ENCODE results near the gene DPP9.

DPP9 gene

DNA sequence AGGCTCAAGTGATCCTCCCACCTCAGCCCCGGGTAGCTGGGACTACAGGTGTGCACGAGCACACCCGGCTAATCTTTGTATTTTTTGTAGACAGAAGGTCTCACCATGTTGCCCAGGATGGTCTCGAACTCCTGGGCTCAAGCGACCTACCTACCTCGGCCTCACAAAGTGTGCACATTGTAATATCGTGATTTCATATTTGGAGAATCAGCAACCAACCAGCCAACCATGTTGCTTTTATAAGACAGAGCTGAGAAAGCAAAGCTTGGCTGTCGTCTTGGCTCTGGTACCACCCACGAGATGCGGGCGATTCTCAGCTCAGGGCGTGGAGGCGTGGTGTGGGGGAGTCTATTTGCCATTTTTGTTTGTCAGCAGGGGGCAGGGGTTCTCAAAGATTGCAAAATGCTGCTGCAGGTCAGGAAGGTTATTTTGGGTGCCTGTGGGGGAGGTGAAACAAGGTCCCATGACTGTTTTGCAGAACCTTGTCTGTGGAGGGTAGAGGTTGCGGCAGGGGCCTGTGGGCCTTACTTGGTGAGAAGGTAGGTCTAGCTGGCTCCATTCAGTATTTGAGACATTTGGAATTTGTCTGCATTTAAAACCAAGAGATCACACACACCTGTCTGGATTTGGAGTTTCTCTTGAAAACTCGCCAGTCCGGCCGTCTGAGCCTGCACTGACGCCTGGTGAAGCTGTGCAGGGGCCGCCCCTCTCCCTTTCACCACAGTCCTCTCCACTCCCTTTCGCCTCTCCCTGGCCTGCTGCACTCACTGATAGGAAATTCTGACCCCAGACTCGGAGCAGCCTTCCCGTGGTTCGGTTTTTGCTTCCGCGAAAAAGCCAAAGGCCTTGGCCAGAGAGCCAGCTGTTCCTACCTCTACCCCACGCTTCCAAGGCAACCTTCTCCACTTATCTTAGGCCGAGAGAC lies 68.9 kb downstream of the DPP9 start:
- TF ChIP-seq, protein P1, sequence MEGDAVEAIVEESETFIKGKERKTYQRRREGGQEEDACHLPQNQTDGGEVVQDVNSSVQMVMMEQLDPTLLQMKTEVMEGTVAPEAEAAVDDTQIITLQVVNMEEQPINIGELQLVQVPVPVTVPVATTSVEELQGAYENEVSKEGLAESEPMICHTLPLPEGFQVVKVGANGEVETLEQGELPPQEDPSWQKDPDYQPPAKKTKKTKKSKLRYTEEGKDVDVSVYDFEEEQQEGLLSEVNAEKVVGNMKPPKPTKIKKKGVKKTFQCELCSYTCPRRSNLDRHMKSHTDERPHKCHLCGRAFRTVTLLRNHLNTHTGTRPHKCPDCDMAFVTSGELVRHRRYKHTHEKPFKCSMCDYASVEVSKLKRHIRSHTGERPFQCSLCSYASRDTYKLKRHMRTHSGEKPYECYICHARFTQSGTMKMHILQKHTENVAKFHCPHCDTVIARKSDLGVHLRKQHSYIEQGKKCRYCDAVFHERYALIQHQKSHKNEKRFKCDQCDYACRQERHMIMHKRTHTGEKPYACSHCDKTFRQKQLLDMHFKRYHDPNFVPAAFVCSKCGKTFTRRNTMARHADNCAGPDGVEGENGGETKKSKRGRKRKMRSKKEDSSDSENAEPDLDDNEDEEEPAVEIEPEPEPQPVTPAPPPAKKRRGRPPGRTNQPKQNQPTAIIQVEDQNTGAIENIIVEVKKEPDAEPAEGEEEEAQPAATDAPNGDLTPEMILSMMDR (IDR thresholded peaks at IDR 0.05), result no peak

DNA sequence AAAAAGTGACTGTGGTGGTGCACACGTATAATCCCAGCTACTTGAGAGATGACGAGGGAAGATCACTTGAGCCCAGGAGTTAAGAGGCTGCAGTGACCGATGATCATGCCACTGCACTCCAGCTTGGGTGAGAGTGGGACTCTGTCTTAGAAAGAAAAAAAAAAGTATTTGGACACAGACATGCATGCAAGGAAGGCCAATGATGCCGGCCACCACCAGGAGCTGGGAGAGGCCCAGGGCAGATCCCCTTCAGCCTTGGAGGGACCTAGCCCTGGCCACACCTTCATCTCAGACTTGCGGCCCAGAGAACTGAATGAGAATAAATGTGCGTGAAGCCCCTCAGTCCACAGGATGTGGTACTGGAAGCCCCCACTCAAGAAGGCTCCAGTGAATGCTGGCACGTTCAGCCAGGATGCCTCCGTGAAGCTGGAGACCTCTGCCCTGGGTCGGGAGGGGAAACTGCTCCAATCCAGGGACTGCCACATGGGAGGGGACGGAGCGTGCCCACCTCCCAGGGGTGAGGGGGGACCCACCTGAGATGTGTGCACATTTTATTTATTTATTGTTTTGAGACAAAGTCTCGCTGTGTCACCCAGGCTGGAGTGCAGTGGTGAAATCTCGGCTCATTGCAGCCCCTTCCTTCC lies 69.7 kb downstream of the DPP9 start:
- TF ChIP-seq, protein P1 (IDR thresholded peaks at IDR 0.05), result no peak

DNA sequence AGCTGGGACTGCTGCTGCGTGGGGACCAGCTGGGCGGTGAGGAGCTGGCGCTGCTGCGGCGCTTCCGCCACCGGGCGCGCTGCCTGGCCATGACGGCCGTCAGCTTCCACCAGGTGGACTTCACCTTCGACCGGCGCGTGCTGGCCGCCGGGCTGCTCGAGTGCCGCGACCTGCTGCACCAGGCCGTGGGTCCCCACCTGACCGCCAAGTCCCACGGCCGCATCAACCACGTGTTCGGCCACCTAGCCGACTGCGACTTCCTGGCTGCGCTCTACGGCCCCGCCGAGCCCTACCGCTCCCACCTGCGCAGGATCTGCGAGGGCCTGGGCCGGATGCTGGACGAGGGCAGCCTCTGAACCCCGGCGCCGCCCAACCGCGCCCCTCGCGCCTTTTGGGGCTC lies 71.6 kb downstream of the DPP9 start:
- TF ChIP-seq, protein P1 (IDR thresholded peaks at IDR 0.05), result no peak

DNA sequence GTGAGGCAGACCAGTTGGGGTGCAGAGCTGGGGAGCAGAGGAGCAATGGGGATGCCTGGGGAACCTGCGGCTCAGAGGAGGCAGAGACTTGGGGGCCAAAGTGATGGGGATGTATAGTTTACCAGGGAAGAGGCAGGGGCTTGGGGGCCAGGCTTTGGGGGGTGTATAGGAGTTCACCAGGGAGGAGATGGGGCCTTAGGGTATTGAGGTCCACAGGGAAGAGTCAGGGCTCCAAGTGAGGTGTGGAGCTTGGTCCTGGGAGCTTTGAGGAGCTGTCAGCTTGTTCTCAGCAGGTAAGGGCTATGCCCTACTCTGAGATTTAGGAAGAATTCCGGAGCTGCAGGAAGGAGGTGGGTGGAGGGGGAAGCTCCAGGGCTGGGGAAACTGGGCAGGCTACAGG lies 73.5 kb downstream of the DPP9 start:
- TF ChIP-seq, protein P1 (IDR thresholded peaks at IDR 0.05), result no peak

DNA sequence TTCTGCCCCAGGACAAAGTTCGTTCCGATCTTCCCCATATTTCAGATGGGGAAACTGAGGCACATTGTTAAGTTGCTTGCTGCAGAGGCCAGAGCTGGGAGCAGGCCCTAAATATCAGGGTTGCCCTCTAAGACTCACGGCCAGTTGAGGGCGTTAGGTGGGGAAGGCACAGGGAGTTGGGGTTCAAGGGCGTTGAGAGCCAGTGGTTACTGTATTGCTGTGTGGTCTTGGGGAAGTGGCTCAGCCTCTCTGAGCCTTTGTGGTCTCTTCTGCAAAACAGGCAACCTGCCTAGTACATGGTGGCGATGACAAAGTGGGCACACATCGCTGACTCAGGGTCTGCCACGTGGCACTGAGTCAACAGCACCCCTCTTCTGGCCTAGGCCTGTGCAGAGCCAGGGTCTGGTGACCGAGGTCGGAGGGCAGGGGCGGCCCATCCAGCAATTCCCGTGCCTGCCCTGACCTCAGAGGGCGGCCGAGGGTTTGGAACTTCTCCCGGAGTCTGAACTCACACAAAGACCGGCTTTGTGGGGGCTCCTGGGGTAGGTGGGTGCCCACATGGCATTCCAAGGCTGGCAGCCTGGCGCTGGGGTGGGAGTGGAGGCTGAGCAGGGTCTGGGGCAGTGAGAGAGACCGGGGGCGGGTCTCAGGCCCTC lies 74.1 kb downstream of the DPP9 start:
- TF ChIP-seq, protein P1 (IDR thresholded peaks at IDR 0.05), result no peak

DNA sequence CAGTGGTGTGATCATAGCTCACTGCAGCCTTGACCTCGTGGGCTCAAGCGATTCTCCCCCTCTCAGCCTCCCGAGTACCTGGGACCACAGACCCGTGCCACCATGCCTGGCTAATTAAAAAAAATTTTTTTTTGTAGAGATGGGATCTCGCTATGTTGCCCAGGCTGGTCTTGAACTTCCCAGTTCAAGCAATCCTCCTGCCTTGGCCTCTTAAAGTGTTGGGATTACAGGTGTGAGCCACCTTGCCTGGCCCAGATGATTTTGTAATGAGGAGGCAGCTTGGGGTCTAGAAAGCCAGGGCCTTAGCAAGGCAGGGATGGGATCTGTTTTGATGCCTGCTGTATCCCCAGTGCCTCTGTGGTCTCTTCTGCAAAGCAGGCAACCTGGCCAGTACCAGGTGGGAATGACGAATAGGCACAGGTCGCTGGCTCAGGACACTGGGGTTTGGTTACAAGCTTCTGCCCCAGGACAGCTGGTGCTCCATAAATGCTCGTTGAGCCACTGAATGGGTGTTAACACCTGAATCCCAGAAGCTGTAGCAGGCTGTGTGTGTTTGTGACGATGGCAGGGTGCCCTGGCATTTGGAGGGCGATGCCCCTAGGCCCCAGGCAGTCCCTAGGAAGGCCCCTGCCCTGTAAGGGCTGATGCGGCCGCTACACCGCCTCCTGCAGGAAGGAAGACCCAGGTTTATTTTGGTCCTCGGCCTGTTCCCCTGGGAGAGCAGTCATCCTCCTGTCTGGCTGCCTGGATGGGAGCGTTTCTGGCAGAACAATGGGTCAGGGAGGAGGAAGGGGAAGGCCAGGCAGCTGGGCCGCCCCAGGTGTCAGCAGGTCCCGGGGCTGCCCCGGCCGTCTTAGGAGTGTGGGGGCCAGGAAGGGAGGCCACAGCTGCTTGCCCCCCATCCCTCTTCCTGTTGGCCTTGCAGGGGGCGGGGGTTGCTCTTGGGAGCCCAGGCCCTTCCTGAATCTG lies 75.7 kb downstream of the DPP9 start:
- TF ChIP-seq, protein P1 (IDR thresholded peaks at IDR 0.05), result no peak

DNA sequence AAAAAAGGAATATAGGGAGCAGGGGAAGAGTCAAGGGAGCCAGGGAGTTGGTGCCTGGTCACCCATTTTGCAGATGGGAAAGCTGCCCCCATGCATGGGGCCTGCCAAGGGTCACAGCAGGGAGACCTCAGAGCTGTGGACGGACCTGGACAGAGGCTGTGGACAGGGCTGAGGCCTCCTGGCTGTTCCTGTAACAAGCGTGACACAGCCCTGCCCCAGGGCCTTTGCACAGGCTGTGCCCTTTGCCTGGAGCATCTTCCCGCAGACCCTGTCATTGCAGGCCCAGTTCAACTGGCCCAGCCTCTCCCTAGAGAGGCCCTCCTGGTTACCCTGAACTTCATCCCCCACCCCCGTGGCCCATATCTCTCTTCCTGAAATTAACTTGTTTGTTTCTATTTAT lies 77.9 kb downstream of the DPP9 start:
- TF ChIP-seq, protein P1 (IDR thresholded peaks at IDR 0.05), result no peak

Data from LNCAP (cell line).